AG04450 (cell line): Measurements from ENCODE around the gene CHADL. TPM values are rescaled to one million over a fixed set of nuclear protein-coding genes. Genes with fewer than 3 reads are reported as not detected.

Experiments used
- CTCF ChIA-PET: fragments of 300-600, 350-600 bp; formaldehyde crosslinking; extraction: SDS; loops from one replicate; lab custom pipeline; 2022; ENCODE audit warnings: antibody characterized with exemption, inconsistent platforms; lab: Charles Lee
- POLR2A ChIA-PET: fragments of 350-600 bp; formaldehyde crosslinking; extraction: SDS; loops from one replicate; lab custom pipeline; 2021; ENCODE audit warnings: antibody characterized with exemption, inconsistent platforms; lab: Yijun Ruan, JAX
- DNase-seq: peaks from one replicate; pipeline ENCODE4 v3.0.0-alpha.2; 2011; ENCODE audit warnings: low read depth, low spot score
- H3K27ac ChIP-seq: one replicate; pipeline ENCODE4 v1.5.1; 2012; ENCODE audit warnings: low read depth, low read length, control low read depth
- H3K27me3 ChIP-seq: one replicate; pipeline ENCODE4 v1.6.0; 2012; ENCODE audit warnings: low read length; ENCODE audit not compliant: control insufficient read depth, insufficient read depth
- H3K4me3 ChIP-seq: 2 replicates; pipeline ENCODE4 v1.5.1; 2011; ENCODE audit warnings: mild to moderate bottlenecking, low read depth, low read length, control low read depth
- H3K9me3 ChIP-seq: 2 replicates; pipeline ENCODE4 v1.5.1; 2012; ENCODE audit warnings: low read length; ENCODE audit not compliant: control insufficient read depth, insufficient read depth
- polyA plus RNA-seq: library from polyadenylated mRNA; depleted of rRNA; stranded (reverse); fragments of >200 nt; gene quantifications from 2 replicates; pipeline ENCODE4 v1.2.3, GENCODE V29; 2011
- TF ChIP-seq, protein P1 (sequence below): IDR thresholded peaks from 2 replicates; pipeline ENCODE4 v1.5.1; 2011; ENCODE audit warnings: low read depth, low read length, control low read depth, inconsistent platforms

The CHADL gene
- polyA plus RNA-seq, 1 experiment, result 0.24 TPM

DNA sequence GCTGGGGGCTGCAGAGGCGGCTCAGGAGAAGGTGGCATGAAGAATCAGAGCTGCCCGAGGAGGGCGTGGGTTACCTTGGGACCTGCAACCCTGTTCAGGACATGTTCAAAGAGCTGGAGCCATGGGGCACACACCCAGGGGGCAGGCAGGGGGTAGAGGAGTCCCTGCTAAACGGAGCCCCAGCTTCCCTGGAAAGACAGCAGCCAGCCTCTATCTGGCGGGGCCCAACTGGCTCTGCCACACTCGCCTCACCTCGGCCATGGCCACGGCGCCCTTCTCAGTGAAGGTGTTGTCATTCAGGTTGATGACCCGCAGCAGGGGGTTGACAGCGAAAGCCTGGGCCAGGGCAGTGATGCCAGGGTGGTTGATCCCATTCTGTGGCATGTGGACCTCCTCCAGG lies 17.0 kb upstream of the CHADL start:
- Histone ChIP-seq H3K27me3 (no peaks in the 10 kb centered on the region), H3K4me3 (no peak overlapping the region), H3K27ac (no peak overlapping the region), H3K9me3 (no peaks in the 10 kb centered on the region)
- TF ChIP-seq, protein P1, sequence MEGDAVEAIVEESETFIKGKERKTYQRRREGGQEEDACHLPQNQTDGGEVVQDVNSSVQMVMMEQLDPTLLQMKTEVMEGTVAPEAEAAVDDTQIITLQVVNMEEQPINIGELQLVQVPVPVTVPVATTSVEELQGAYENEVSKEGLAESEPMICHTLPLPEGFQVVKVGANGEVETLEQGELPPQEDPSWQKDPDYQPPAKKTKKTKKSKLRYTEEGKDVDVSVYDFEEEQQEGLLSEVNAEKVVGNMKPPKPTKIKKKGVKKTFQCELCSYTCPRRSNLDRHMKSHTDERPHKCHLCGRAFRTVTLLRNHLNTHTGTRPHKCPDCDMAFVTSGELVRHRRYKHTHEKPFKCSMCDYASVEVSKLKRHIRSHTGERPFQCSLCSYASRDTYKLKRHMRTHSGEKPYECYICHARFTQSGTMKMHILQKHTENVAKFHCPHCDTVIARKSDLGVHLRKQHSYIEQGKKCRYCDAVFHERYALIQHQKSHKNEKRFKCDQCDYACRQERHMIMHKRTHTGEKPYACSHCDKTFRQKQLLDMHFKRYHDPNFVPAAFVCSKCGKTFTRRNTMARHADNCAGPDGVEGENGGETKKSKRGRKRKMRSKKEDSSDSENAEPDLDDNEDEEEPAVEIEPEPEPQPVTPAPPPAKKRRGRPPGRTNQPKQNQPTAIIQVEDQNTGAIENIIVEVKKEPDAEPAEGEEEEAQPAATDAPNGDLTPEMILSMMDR, result no peak
- no peak for DNase-seq
- POLR2A ChIA-PET, result interaction anchor here (0.6 kb wide), 1 partner anchor 20 kb away, joined by 3 read pairs; no protein-coding TSS in a partner anchor
- CTCF ChIA-PET, result interaction anchor here (0.9 kb wide), 1 partner anchor 260 kb away, joined by 3 read pairs; no protein-coding TSS in a partner anchor

DNA sequence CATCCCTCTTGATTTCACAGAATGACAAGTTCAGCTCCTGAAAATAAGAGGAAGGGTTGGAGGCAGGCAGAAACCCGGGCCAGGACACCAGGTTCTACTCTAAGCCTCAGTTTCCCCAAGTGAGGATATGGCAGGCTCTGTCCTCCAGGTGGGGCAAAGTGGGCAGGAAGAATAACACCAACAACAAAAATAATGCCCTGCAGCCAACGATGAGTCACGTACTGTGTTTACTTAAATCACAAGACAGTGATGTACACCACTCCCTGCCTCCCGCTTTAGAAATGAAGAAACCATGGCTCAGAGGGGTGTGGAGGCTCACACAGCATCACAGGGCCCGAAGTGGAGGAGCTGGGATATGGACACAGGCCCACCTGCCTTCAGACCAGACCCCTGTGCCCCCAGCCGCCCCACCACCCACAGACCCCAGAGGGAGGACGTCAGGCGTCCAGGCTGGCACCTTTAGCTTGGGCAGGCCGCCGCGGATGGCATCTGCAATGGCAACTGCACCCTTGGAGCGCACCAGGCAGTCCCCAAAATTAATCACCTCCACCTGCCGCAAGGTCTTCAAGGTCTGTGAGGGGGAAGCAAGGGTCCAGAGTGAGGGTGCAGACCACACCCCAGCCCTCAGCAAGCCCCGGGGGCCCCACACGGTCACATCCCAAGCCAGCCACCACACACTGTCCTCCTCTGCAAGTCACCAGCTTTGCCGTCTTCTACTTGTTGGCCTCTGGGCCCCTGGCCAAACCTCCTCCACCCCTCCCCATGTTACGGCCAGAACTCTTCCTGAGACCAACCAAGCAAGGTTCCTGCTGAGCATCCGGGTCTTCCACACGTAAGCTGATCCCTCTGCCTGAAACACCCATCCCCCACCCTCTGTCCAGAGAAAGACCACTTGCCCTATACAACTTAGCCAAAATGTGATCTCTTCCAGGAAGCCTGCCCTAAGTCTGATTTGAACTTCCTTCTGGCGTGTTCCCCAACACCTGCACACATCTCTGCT lies 15.8 kb upstream of the CHADL start:
- DNase-seq, result peak; percentile 39
- Histone ChIP-seq H3K4me3 (no peak overlapping the region), H3K27ac (peak overlapping the region; percentile 73), H3K27me3 (no peaks in the 10 kb centered on the region), H3K9me3 (no peaks in the 10 kb centered on the region)
- ChIA-PET CTCF (interaction anchor here (0.6 to 0.9 kb wide), 3 partner anchors 18 to 261 kb away, joined by 3 read pairs; no protein-coding TSS in a partner anchor), POLR2A (interaction anchor here (0.6 to 0.7 kb wide), 2 partner anchors 166 to 268 kb away, joined by 3 read pairs; no protein-coding TSS in a partner anchor)
- TF ChIP-seq, protein P1, result peak; percentile 38

DNA sequence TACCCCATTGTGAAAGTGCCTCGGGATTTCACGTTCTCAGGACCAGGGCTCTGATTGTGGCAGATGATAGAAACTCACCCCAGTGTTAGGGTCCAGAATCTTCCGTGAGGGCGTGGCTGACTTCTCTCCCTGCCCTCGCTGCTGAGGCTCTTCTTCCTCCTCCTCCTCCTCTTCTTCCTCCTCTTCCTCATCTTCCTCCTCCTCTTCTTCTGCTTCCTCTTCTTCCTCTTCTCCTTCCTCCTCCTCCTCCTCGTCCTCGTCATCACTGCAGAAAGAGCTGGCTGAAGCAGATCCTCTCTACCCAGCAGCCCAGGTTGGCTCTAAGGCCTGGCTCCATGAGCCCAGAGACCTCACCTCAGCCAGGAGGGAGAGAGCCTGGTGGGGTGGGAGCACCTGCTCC lies 13.5 kb upstream of the CHADL start:
- ChIA-PET POLR2A (no interaction called here), CTCF (no interaction called here)
- Histone ChIP-seq H3K4me3 (no peak overlapping the region), H3K27me3 (no peaks in the 10 kb centered on the region), H3K27ac (no peak overlapping the region), H3K9me3 (no peaks in the 10 kb centered on the region)
- DNase-seq, result no peak
- TF ChIP-seq, protein P1, result no peak

DNA sequence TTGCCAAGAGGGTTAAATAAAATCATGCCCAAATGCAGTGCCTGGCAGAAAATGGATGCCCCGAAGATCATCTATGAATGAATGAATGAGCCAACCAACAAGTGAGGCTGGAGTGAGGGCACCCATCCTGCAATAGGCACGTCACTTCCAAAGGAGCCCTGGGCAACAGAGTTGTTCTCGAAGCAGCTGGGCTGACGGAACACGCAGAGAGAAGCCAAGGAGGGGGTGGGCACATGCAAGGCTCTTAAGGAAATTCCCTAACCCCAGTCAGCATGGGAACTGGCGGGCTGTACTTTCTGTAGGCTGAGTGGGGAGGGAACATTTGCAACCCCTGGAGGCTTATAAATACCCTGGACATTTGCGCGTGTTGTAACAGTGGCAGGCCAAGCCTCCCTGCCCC lies 11.6 kb upstream of the CHADL start:
- Histone ChIP-seq H3K9me3 (no peaks in the 10 kb centered on the region), H3K4me3 (no peak overlapping the region), H3K27ac (no peak overlapping the region), H3K27me3 (no peaks in the 10 kb centered on the region)
- TF ChIP-seq, protein P1, result no peak
- POLR2A ChIA-PET, result no interaction called here
- CTCF ChIA-PET, result no interaction called here
- no peak for DNase-seq

DNA sequence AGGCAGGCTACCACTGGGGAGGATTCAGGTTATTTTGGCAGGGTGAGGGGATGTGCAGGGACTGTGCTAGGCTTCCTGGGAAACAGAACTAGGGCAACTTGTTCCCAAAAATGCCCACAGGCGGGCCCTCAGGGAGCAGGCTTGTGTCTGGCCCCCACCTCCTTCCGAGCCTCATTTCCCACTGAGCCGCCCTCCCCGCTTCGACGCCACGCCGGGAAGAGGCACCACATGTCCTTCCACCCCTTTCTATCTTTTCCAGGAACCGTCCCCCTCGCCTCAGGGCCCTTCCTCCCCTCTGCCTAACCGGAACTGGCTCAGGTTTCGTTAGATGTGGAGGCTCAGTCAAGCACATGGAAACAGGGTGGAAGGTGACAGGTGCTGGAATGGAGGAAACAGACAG lies 9.4 kb upstream of the CHADL start:
- H3K27ac ChIP-seq, result no peak overlapping the region
- no peak for DNase-seq
- no peaks in the 10 kb centered on the region for H3K27me3 ChIP-seq
- POLR2A ChIA-PET, result no interaction called here
- no peaks in the 10 kb centered on the region; the same call in 1 of the 2 replicates for H3K9me3 ChIP-seq
- CTCF ChIA-PET, result no interaction called here
- no peak overlapping the region for H3K4me3 ChIP-seq
- TF ChIP-seq, protein P1, result no peak
